ENCODE data around the gene ESAM. TPM values are rescaled to one million over a fixed set of nuclear protein-coding genes. Genes with fewer than 3 reads are reported as not detected.

Gene ESAM
- total and polyA plus RNA-seq, 2 of the 8 experiments (the other 6 are each of a cell fraction or from before 2014, with no cell fraction given) = 0.09 TPM; not detected in 1

GRCh38 chr11:124745835-124746620, 16.1 kb downstream of the ESAM start (continued):
- TF ChIP-seq EZH2 (IDR thresholded peaks at IDR 0.05; ENCODE audit: low read depth, low read length, severe bottlenecking) (peak; percentile 9), KDM4A (IDR thresholded peaks at IDR 0.05; ENCODE audit: low read depth, low read length, severe bottlenecking) (peak; percentile 82), SAP30 (IDR thresholded peaks at IDR 0.05; ENCODE audit: insufficient read depth, insufficient replicate concordance, low read length) (peak; percentile 37)
